Stimulated activated naive CD8-positive, alpha-beta T cell treated with anti-CD3 and anti-CD28 coated beads, Interleukin-15, amount 100 ng/mL, for 72 hours (primary cell): ENCODE measurements around the gene ZNF738.
"Not testable (repeated sequence)": the region's sequence is repeated elsewhere in the genome, so short reads cannot be mapped to it uniquely, and the experiment has no call there.

Experiments used
- ATAC-seq: fragments of 150-1000 bp; cut with Tn5 transposase; 2 replicates; pipeline ENCODE4 v1.10.0; 2021; ENCODE audit warnings: mild to moderate bottlenecking, moderate library complexity
- DNase-seq, 2 donors: peaks; one replicate each; pipeline ENCODE4 v3.0.0; 2021 to 2022
- H3K27ac Mint-ChIP-seq, 2 donors: one replicate each; pipeline ENCODE4 v1.8.0; 2022; ENCODE audit warnings: mild to moderate bottlenecking in 2 of 2, mixed read lengths in 2 of 2, moderate library complexity in 2 of 2
- H3K27me3 Mint-ChIP-seq: one replicate; pipeline ENCODE4 v1.8.0; 2022; ENCODE audit warnings: mixed read lengths
- H3K4me1 Mint-ChIP-seq: one replicate; pipeline ENCODE4 v1.8.0; 2022; ENCODE audit warnings: mild to moderate bottlenecking, mixed read lengths
- H3K4me3 Mint-ChIP-seq, 2 donors: one replicate each; pipeline ENCODE4 v1.8.0; 2022; ENCODE audit warnings: mild to moderate bottlenecking in 2 of 2, mixed read lengths in 2 of 2, moderate library complexity in 1 of 2
- H3K9me3 Mint-ChIP-seq, 2 donors: one replicate each; pipeline ENCODE4 v1.8.0; 2022; ENCODE audit warnings: mixed read lengths in 2 of 2

The ZNF738 gene

GRCh38 chr19:21358768-21359451 lies at the start of gene ZNF738:
Gene ZNF738 (plus strand): TSS chr19:21359000. CDS start chr19:21359141, 141 bp downstream.
- Mint-ChIP-seq H3K27ac (peak within 1 kb of the TSS; percentile 99), H3K27me3 (no peaks in the 10 kb centered on the region), H3K4me1 (peaks cover 13% of the 10 kb centered on the region), H3K9me3 (no peaks in the 10 kb centered on the region), H3K4me3 (peak within 1 kb of the TSS; percentile 97 to 99)
- ATAC-seq (peak; percentile 99), DNase-seq (peak; percentile 78 to 87)

GRCh38 chr19:21312807-21313206 lies 46.0 kb upstream of the ZNF738 start:
- not testable (repeated sequence) for H3K9me3 Mint-ChIP-seq, ATAC-seq, H3K27ac Mint-ChIP-seq, H3K27me3 Mint-ChIP-seq, DNase-seq, H3K4me3 Mint-ChIP-seq
- H3K4me1 Mint-ChIP-seq = peaks cover 55% of the 10 kb centered on the region

GRCh38 chr19:21314676-21315075 lies 44.1 kb upstream of the ZNF738 start:
- no peak for DNase-seq
- no peak for ATAC-seq
- Mint-ChIP-seq H3K4me1 (peaks cover 54% of the 10 kb centered on the region), H3K4me3 (no peak overlapping the region), H3K27me3 (no peaks in the 10 kb centered on the region), H3K9me3 (no peaks in the 10 kb centered on the region), H3K27ac (no peak overlapping the region)

- peaks cover 0 to 8% of the 10 kb centered on the region in 2 donors for H3K9me3 Mint-ChIP-seq
- no peak for DNase-seq
- peaks cover 67% of the 10 kb centered on the region for H3K4me1 Mint-ChIP-seq
- no peak for ATAC-seq
- no peak overlapping the region for H3K4me3 Mint-ChIP-seq
- no peaks in the 10 kb centered on the region for H3K27me3 Mint-ChIP-seq
- H3K27ac Mint-ChIP-seq = no peak overlapping the region
Observed at GRCh38 chr19:21317821-21318220, 41.0 kb upstream of the ZNF738 start.

- H3K27ac Mint-ChIP-seq = peak overlapping the region in 1 of 2 donors; percentile 89
- H3K4me3 Mint-ChIP-seq = peak overlapping the region in 1 of 2 donors; percentile 23
- H3K27me3 Mint-ChIP-seq = no peaks in the 10 kb centered on the region
- H3K4me1 Mint-ChIP-seq = peaks cover 73% of the 10 kb centered on the region
- DNase-seq = peak in 1 of 2 donors; percentile 42
- peak; percentile 71 for ATAC-seq
- H3K9me3 Mint-ChIP-seq = peaks cover 0 to 15% of the 10 kb centered on the region in 2 donors
Observed at GRCh38 chr19:21321134-21321533, 37.7 kb upstream of the ZNF738 start.

GRCh38 chr19:21321996-21322395 lies 36.8 kb upstream of the ZNF738 start:
- Mint-ChIP-seq H3K4me3 (no peak overlapping the region), H3K4me1 (peaks cover 70% of the 10 kb centered on the region), H3K27me3 (no peaks in the 10 kb centered on the region), H3K27ac (peak overlapping the region in 1 of 2 donors; percentile 89), H3K9me3 (peaks cover 0 to 21% of the 10 kb centered on the region in 2 donors)
- ATAC-seq (no peak), DNase-seq (no peak)

- Mint-ChIP-seq H3K27me3 (no peaks in the 10 kb centered on the region), H3K4me3 (no peak overlapping the region), H3K9me3 (peaks cover 0 to 21% of the 10 kb centered on the region in 2 donors), H3K27ac (peak overlapping the region in 1 of 2 donors; percentile 54), H3K4me1 (peaks cover 68% of the 10 kb centered on the region)
- DNase-seq (no peak), ATAC-seq (no peak)
Observed at GRCh38 chr19:21322528-21322927, 36.3 kb upstream of the ZNF738 start.

- Mint-ChIP-seq H3K4me1 (peaks cover 68% of the 10 kb centered on the region), H3K27ac (no peak overlapping the region), H3K4me3 (no peak overlapping the region), H3K27me3 (no peaks in the 10 kb centered on the region), H3K9me3 (peaks cover 0 to 21% of the 10 kb centered on the region in 2 donors)
- ATAC-seq (no peak), DNase-seq (no peak)
Observed at GRCh38 chr19:21323000-21323399, 35.8 kb upstream of the ZNF738 start.

- H3K27me3 Mint-ChIP-seq = no peaks in the 10 kb centered on the region
- ATAC-seq (no peak), DNase-seq (no peak)
- peaks cover 61% of the 10 kb centered on the region for H3K4me1 Mint-ChIP-seq
- H3K27ac Mint-ChIP-seq = peak overlapping the region in 1 of 2 donors; percentile 71
- H3K4me3 Mint-ChIP-seq = peak overlapping the region in 1 of 2 donors; percentile 35
- peaks cover 0 to 19% of the 10 kb centered on the region in 2 donors for H3K9me3 Mint-ChIP-seq
Observed at GRCh38 chr19:21326169-21326568, 32.6 kb upstream of the ZNF738 start.

GRCh38 chr19:21328406-21328805 lies 30.4 kb upstream of the ZNF738 start:
- no peaks in the 10 kb centered on the region for H3K27me3 Mint-ChIP-seq
- ATAC-seq = no peak
- H3K4me1 Mint-ChIP-seq = peaks cover 40% of the 10 kb centered on the region
- peak overlapping the region; percentile 90 to 99 for H3K4me3 Mint-ChIP-seq
- DNase-seq = no peak
- peak overlapping the region; percentile 98 to 100 for H3K27ac Mint-ChIP-seq
- H3K9me3 Mint-ChIP-seq = peaks cover 0 to 12% of the 10 kb centered on the region in 2 donors

GRCh38 chr19:21328885-21329605 lies 29.8 kb upstream of the ZNF738 start, which contains the start of gene ZNF708:
Gene ZNF708 (minus strand): TSS chr19:21329410. CDS start chr19:21329212, 198 bp downstream.
- Mint-ChIP-seq H3K27me3 (no peaks in the 10 kb centered on the region), H3K27ac (peak within 1 kb of the TSS; percentile 98 to 100)

GRCh38 chr19:21335721-21336120 lies 23.1 kb upstream of the ZNF738 start:
- Mint-ChIP-seq H3K4me3 (no peak overlapping the region), H3K4me1 (no peaks in the 10 kb centered on the region), H3K27ac (no peak overlapping the region), H3K27me3 (no peaks in the 10 kb centered on the region), H3K9me3 (peaks cover 14 to 38% of the 10 kb centered on the region in 2 donors)
- ATAC-seq (no peak), DNase-seq (no peak)

More at GRCh38 chr19:21328885-21329605, 29.8 kb upstream of the ZNF738 start, which contains the start of gene ZNF708:
- peaks cover 33% of the 10 kb centered on the region for H3K4me1 Mint-ChIP-seq
- DNase-seq = peak; percentile 77 to 92
- ATAC-seq = peak; percentile 100
- H3K4me3 Mint-ChIP-seq = peak within 1 kb of the TSS; percentile 90 to 99
- H3K9me3 Mint-ChIP-seq = peaks cover 0 to 12% of the 10 kb centered on the region in 2 donors

GRCh38 chr19:21344841-21345240 lies 14.0 kb upstream of the ZNF738 start:
- not testable (repeated sequence) for H3K27ac Mint-ChIP-seq, ATAC-seq, H3K4me3 Mint-ChIP-seq, H3K4me1 Mint-ChIP-seq, DNase-seq, H3K27me3 Mint-ChIP-seq
- peaks cover 7 to 27% of the 10 kb centered on the region in 2 donors for H3K9me3 Mint-ChIP-seq

- Mint-ChIP-seq H3K4me1 (no peaks in the 10 kb centered on the region), H3K9me3 (peaks cover 6 to 19% of the 10 kb centered on the region in 2 donors), H3K27ac (no peak overlapping the region), H3K4me3 (no peak overlapping the region), H3K27me3 (no peaks in the 10 kb centered on the region)
- DNase-seq = no peak
- ATAC-seq = no peak
Observed at GRCh38 chr19:21352830-21353229, 6.0 kb upstream of the ZNF738 start.

- no peaks in the 10 kb centered on the region for H3K27me3 Mint-ChIP-seq
- H3K4me3 Mint-ChIP-seq = no peak overlapping the region
Observed at GRCh38 chr19:21362291-21362690, 3.5 kb downstream of the ZNF738 start.

More at GRCh38 chr19:21362291-21362690, 3.5 kb downstream of the ZNF738 start:
- Mint-ChIP-seq H3K27ac (no peak overlapping the region), H3K9me3 (peaks cover under 1 to 5% of the 10 kb centered on the region in 2 donors), H3K4me1 (peaks cover 13% of the 10 kb centered on the region)
- ATAC-seq = no peak
- no peak for DNase-seq
